HEK293T (cell line): ENCODE data around the gene USH1C.

Experiments used
- ARNT ChIP-seq: fragments of 450-650 bp; IDR thresholded peaks from 2 replicates; pipeline ENCODE4 v1.6.1; 2017; ENCODE audit warnings: mild to moderate bottlenecking
- BHLHE40 ChIP-seq: fragments of 450-650 bp; IDR thresholded peaks from 2 replicates; pipeline ENCODE4 v1.6.1; 2016; ENCODE audit warnings: mild to moderate bottlenecking, moderate library complexity, borderline replicate concordance
- CTBP1 ChIP-seq: fragments of 450-650 bp; IDR thresholded peaks from 2 replicates; pipeline ENCODE4 v1.6.1; 2016; ENCODE audit warnings: borderline replicate concordance
- ELF4 ChIP-seq: fragments of 450-650 bp; IDR thresholded peaks from 2 replicates; pipeline ENCODE4 v1.6.1; 2017; ENCODE audit warnings: antibody characterized with exemption
- FOXA1 ChIP-seq: fragments of 450-650 bp; IDR thresholded peaks from 2 replicates; pipeline ENCODE4 v1.6.1; 2016; ENCODE audit warnings: mild to moderate bottlenecking
- FOXK2 ChIP-seq: fragments of 450-650 bp; IDR thresholded peaks from 2 replicates; pipeline ENCODE4 v1.6.1; 2016; ENCODE audit warnings: mild to moderate bottlenecking
- FOXM1 ChIP-seq: fragments of 450-650 bp; IDR thresholded peaks from 2 replicates; pipeline ENCODE4 v1.6.1; 2017; ENCODE audit warnings: mild to moderate bottlenecking, borderline replicate concordance
- L3MBTL2 ChIP-seq: fragments of 450-650 bp; conservative IDR thresholded peaks from 2 replicates; pipeline ENCODE4 v1.6.1; 2016; ENCODE audit warnings: mild to moderate bottlenecking
- NFRKB ChIP-seq: fragments of 450-650 bp; IDR thresholded peaks from 2 replicates; pipeline ENCODE4 v1.6.1; 2016; ENCODE audit warnings: mild to moderate bottlenecking, moderate library complexity
- SP1 ChIP-seq: fragments of 450-650 bp; IDR thresholded peaks from 2 replicates; pipeline ENCODE4 v1.6.1; 2017
- SUZ12 ChIP-seq: fragments of 450-650 bp; IDR thresholded peaks from 2 replicates; pipeline ENCODE4 v1.6.1; 2016; ENCODE audit warnings: mild to moderate bottlenecking
- TARDBP ChIP-seq: fragments of 450-650 bp; IDR thresholded peaks from 2 replicates; pipeline ENCODE4 v1.6.1; 2016
- ZNF384 ChIP-seq: fragments of 450-650 bp; IDR thresholded peaks from 2 replicates; pipeline ENCODE4 v1.6.1; 2016
- TF ChIP-seq, protein P1 (sequence below): fragments of 450-650 bp; IDR thresholded peaks from 2 replicates; pipeline ENCODE4 v1.6.1; 2016

DNA sequence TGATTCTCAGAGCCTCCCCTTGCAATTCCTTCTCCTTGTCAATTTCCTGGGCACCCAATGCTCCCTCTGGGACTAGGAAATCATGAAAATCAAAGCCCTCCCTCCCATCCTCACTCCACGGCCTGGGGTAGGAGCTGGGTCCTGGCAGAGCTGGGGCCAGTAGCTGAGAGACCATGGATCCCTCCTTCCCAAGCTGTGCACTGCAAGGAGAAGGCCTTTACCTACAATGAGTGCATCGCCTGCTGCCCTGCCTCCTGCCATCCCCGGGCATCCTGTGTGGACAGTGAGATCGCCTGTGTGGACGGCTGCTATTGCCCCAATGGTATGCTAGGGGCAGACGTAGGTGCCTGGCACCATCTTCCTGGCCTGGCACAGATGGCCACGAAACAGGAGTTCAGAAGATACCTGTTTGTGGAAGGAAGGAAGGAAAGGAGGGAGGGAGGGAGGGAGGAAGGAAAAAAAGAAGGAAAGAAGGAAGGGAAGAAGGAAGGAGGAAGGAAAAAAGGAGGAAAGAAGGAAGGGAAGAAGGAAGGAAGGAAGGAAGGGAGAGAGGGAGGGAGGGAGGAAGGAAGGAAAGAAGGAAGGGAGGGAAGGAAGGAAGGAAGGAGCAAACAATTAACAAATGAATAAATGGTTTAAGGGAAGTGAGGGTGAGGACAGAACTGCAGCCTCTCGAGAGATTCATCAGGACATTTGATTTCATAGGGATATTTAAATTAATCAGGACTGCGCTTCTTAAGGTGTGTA, 15.3 kb upstream of the USH1C start:
- TF ChIP-seq FOXA1 (no peak), L3MBTL2 (no peak), ELF4 (no peak), SUZ12 (no peak), ARNT (no peak), SP1 (no peak), BHLHE40 (no peak), CTBP1 (no peak), FOXK2 (no peak), FOXM1 (no peak), TARDBP (no peak), ZNF384 (no peak), NFRKB (no peak)
- TF ChIP-seq, protein P1, sequence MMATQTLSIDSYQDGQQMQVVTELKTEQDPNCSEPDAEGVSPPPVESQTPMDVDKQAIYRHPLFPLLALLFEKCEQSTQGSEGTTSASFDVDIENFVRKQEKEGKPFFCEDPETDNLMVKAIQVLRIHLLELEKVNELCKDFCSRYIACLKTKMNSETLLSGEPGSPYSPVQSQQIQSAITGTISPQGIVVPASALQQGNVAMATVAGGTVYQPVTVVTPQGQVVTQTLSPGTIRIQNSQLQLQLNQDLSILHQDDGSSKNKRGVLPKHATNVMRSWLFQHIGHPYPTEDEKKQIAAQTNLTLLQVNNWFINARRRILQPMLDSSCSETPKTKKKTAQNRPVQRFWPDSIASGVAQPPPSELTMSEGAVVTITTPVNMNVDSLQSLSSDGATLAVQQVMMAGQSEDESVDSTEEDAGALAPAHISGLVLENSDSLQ = no peak
